Ishikawa (cell line): ENCODE measurements around the gene PCDH15.

Source experiments
- CEBPB ChIP-seq: IDR thresholded peaks from 2 replicates; pipeline ENCODE4 v1.6.1; 2012
- CREB1 ChIP-seq: IDR thresholded peaks from 2 replicates; pipeline ENCODE4 v1.6.1; 2012; ENCODE audit warnings: low read depth
- EGR1 ChIP-seq: IDR thresholded peaks from 2 replicates; pipeline ENCODE4 v1.6.1; 2012
- EP300 ChIP-seq: IDR thresholded peaks from 2 replicates; pipeline ENCODE4 v1.6.1; 2012; ENCODE audit warnings: borderline replicate concordance
- FOXM1 ChIP-seq: IDR thresholded peaks from 2 replicates; pipeline ENCODE4 v1.6.1; 2012; ENCODE audit warnings: low read depth, borderline replicate concordance
- NFIC ChIP-seq: IDR thresholded peaks from 2 replicates; pipeline ENCODE4 v1.6.1; 2012
- RAD21 ChIP-seq: IDR thresholded peaks from 2 replicates; pipeline ENCODE4 v1.6.1; 2012; ENCODE audit warnings: low read depth
- TAF1 ChIP-seq: IDR thresholded peaks from 2 replicates; pipeline ENCODE4 v1.6.1; 2012; ENCODE audit warnings: low read depth, mild to moderate bottlenecking
- TCF12 ChIP-seq: IDR thresholded peaks from 2 replicates; pipeline ENCODE4 v1.6.1; 2012; ENCODE audit warnings: low read depth
- TEAD4 ChIP-seq: IDR thresholded peaks from 2 replicates; pipeline ENCODE4 v1.6.1; 2012
- YY1 ChIP-seq: IDR thresholded peaks from 2 replicates; pipeline ENCODE4 v1.6.1; 2012; ENCODE audit warnings: low read depth
- ZBTB7A ChIP-seq: IDR thresholded peaks from 2 replicates; pipeline ENCODE4 v1.6.1; 2012; ENCODE audit warnings: low read depth
- TF ChIP-seq, protein P1 (sequence below): IDR thresholded peaks from 2 replicates; pipeline ENCODE4 v1.6.1; 2012; ENCODE audit warnings: low read depth, mild to moderate bottlenecking
- TF ChIP-seq, protein P2 (sequence below): IDR thresholded peaks from 2 replicates; pipeline ENCODE4 v1.6.1; 2012
- TF ChIP-seq, protein P3 (sequence below): IDR thresholded peaks from 2 replicates; pipeline ENCODE4 v1.6.1; 2012

PCDH15 gene

DNA sequence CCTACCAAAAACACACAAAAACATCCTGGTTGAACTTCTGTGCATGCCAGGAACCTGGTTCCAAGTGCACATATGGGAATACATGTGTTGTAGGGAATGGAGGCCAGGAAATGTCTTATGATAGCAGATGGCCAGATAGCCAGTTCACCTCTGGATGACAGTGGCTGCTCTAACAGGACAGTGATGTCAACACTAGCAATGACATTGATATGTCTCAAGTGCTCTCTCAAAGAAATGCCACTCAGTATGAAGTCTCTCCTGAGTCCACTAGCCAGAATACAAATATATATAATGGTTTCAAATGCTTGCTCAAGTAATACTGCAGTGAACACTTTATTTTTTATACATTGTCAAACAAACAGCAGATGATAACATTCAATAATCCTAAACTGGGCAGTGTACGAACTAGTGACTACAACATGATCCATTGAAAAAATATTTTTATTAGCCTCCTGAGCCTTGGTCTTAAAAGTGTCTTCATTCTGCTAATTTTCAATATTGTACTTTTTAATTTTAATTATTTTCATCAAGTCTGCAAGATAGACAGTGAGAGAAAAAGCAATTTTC lies 26.0 kb upstream of the PCDH15 start:
- TF ChIP-seq, protein P1, sequence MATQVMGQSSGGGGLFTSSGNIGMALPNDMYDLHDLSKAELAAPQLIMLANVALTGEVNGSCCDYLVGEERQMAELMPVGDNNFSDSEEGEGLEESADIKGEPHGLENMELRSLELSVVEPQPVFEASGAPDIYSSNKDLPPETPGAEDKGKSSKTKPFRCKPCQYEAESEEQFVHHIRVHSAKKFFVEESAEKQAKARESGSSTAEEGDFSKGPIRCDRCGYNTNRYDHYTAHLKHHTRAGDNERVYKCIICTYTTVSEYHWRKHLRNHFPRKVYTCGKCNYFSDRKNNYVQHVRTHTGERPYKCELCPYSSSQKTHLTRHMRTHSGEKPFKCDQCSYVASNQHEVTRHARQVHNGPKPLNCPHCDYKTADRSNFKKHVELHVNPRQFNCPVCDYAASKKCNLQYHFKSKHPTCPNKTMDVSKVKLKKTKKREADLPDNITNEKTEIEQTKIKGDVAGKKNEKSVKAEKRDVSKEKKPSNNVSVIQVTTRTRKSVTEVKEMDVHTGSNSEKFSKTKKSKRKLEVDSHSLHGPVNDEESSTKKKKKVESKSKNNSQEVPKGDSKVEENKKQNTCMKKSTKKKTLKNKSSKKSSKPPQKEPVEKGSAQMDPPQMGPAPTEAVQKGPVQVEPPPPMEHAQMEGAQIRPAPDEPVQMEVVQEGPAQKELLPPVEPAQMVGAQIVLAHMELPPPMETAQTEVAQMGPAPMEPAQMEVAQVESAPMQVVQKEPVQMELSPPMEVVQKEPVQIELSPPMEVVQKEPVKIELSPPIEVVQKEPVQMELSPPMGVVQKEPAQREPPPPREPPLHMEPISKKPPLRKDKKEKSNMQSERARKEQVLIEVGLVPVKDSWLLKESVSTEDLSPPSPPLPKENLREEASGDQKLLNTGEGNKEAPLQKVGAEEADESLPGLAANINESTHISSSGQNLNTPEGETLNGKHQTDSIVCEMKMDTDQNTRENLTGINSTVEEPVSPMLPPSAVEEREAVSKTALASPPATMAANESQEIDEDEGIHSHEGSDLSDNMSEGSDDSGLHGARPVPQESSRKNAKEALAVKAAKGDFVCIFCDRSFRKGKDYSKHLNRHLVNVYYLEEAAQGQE, result no peak
- TF ChIP-seq, protein P2, sequence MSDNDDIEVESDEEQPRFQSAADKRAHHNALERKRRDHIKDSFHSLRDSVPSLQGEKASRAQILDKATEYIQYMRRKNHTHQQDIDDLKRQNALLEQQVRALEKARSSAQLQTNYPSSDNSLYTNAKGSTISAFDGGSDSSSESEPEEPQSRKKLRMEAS, result no peak
- TF ChIP-seq TEAD4 (no peak), EGR1 (no peak), FOXM1 (no peak), TAF1 (no peak), NFIC (no peak), ZBTB7A (no peak), TCF12 (no peak), CEBPB (no peak), EP300 (no peak), YY1 (no peak), RAD21 (no peak), CREB1 (no peak)
- TF ChIP-seq, protein P3, sequence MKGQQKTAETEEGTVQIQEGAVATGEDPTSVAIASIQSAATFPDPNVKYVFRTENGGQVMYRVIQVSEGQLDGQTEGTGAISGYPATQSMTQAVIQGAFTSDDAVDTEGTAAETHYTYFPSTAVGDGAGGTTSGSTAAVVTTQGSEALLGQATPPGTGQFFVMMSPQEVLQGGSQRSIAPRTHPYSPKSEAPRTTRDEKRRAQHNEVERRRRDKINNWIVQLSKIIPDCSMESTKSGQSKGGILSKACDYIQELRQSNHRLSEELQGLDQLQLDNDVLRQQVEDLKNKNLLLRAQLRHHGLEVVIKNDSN, result no peak

DNA sequence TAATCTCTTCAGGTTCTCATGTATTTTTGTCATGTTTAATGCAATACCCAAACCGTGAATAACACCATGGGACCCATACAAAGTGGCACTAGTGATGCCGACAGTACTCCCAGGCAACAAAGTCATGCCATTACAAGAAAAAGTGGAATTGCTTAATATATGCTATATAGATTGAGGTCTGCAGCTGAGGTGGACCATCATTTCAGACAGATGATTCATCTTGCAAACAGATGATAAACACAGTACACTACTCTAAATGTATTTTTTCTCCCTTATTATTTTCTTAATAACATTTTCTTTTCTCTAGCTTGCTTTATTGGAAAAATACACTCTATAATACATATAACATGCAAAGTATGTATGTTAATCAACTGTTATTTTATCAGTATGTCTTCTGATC lies 14.6 kb upstream of the PCDH15 start:
- TF ChIP-seq CEBPB, result no peak
- TF ChIP-seq NFIC, result no peak
- no peak for TF ChIP-seq EGR1
- no peak for TF ChIP-seq ZBTB7A
- TF ChIP-seq TEAD4, result no peak
- TF ChIP-seq EP300, result no peak
- TF ChIP-seq TCF12, result no peak
- TF ChIP-seq YY1, result no peak
- TF ChIP-seq CREB1, result no peak
- TF ChIP-seq, protein P1, result no peak
- no peak for TF ChIP-seq FOXM1
- TF ChIP-seq, protein P3, result no peak

DNA sequence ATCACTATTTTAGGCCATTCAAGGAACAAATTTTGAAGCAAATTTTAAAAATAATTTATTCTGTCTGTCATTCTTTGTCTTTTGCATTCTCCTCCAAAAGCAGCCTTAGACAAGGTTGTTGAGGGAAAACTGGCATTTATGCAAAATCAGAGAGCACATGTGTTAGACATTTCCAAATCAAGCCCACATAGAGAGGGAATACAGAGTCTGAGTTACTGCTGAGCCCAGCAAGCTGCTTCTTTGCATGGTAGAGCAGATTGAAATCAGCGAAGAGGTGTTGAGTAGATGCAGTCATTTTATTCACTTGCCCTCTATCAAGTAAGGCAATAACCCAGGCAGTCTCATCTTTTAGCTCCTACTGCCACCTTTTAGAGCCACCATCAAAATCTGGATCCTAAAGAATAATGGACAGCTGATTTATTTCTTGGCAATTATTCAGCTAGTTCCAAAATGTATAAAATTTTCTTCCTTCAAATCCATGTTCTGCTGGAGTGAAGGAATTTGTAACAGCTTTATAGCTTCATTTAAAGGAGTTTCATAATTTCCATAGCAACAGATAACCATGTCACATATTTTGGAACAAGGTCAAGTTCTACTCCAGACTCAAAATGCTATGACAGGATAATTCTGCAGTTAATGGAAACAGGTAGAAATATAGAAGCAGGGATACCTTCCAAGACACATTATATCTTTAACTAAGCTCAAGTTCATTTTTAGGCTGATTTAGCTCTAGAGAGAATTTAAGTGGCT lies 7.3 kb upstream of the PCDH15 start:
- TF ChIP-seq TCF12, result no peak
- TF ChIP-seq TAF1, result no peak
- no peak for TF ChIP-seq EGR1
- no peak for TF ChIP-seq CREB1
- no peak for TF ChIP-seq NFIC
- TF ChIP-seq EP300, result no peak
- TF ChIP-seq YY1, result no peak
- TF ChIP-seq ZBTB7A, result no peak
- TF ChIP-seq, protein P2, result no peak
- TF ChIP-seq TEAD4, result no peak
- TF ChIP-seq, protein P3, result no peak
- TF ChIP-seq FOXM1, result no peak
- TF ChIP-seq CEBPB, result no peak
- TF ChIP-seq RAD21, result no peak
- TF ChIP-seq, protein P1, result no peak
